Fibroblast of lung (primary cell): Measurements from ENCODE around the gene CTDNEP1. TPM values are rescaled to one million over a fixed set of nuclear protein-coding genes. Genes with fewer than 3 reads are reported as not detected.
A peak's percentile ranks its signal among the peaks of the same experiment; 100 is the strongest.

Source experiments
- DNase-seq, 2 donors: peaks; one replicate each; pipeline versions ENCODE4 v3.0.0 to v3.0.0-alpha.2; 2010; ENCODE audit warnings: low read depth in 2 of 2
- H2AFZ ChIP-seq: 2 replicates; pipeline ENCODE4 v1.5.1; 2012; ENCODE audit warnings: low read length, control low read depth, inconsistent platforms
- H3K27ac ChIP-seq: 2 replicates; pipeline ENCODE4 v1.5.1; 2011; ENCODE audit warnings: low read length, control low read depth; ENCODE audit not compliant: insufficient read depth
- H3K27me3 ChIP-seq: 2 replicates; pipeline ENCODE4 v1.5.1; 2011; ENCODE audit warnings: mild to moderate bottlenecking, low read length; ENCODE audit not compliant: control insufficient read depth, insufficient read depth
- H3K36me3 ChIP-seq: 2 replicates; pipeline ENCODE4 v1.5.1; 2011; ENCODE audit warnings: low read length; ENCODE audit not compliant: control insufficient read depth, insufficient read depth
- H3K4me1 ChIP-seq: 2 replicates; pipeline ENCODE4 v1.5.1; 2011; ENCODE audit warnings: low read length; ENCODE audit not compliant: control insufficient read depth, insufficient read depth; ENCODE audit errors: extremely low read depth
- H3K4me2 ChIP-seq: 2 replicates; pipeline ENCODE4 v1.5.1; 2011; ENCODE audit warnings: low read length, control low read depth; ENCODE audit not compliant: insufficient read depth; ENCODE audit errors: extremely low read depth
- H3K4me3 ChIP-seq, 4 experiments: fragments of 200-600 bp in 1 of 4; sonication (generic) in 1 of 4; replicated peaks in 1 of 4; 2 replicates each; pipeline ENCODE4 v1.5.1; 2011 to 2016; ENCODE audit warnings: low read length in 4 of 4, low read depth in 3 of 4, mild to moderate bottlenecking in 3 of 4, control low read depth in 2 of 4, inconsistent platforms in 1 of 4, mixed read lengths in 1 of 4; ENCODE audit not compliant: insufficient read depth in 1 of 4; ENCODE audit errors: control extremely low read depth in 1 of 4
- H3K79me2 ChIP-seq: 2 replicates; pipeline ENCODE4 v1.5.1; 2012; ENCODE audit warnings: mild to moderate bottlenecking, low read length, inconsistent platforms; ENCODE audit not compliant: control insufficient read depth, insufficient read depth
- H3K9ac ChIP-seq: 2 replicates; pipeline ENCODE4 v1.5.1; 2011; ENCODE audit warnings: mild to moderate bottlenecking, low read length, control low read depth; ENCODE audit not compliant: insufficient read depth
- H3K9me3 ChIP-seq: 2 replicates; pipeline ENCODE4 v1.5.1; 2012; ENCODE audit warnings: low read depth, low read length; ENCODE audit not compliant: control insufficient read depth, insufficient read depth
- H4K20me1 ChIP-seq: 2 replicates; pipeline ENCODE4 v1.5.1; 2011; ENCODE audit warnings: low read length; ENCODE audit not compliant: control insufficient read depth, insufficient read depth; ENCODE audit errors: extremely low read depth
- EZH2 ChIP-seq: IDR thresholded peaks from 2 replicates; pipeline ENCODE4 v1.5.1; 2012; ENCODE audit warnings: low read length, control low read depth, mild to moderate bottlenecking; ENCODE audit errors: missing control alignments
- polyA minus RNA-seq: library from RNA; depleted of rRNA, polyadenylated mRNA; stranded (reverse); fragments of >200 nt; gene quantifications from 2 replicates; pipeline ENCODE4 v1.2.3, GENCODE V29; 2011; ENCODE audit warnings: low replicate concordance
- polyA plus RNA-seq, 2 donors: library from polyadenylated mRNA; depleted of rRNA in 1 of 2; stranded (reverse) in 1 of 2; unstranded in 1 of 2; fragments of >200 nt; gene quantifications; 2 replicates each; pipeline ENCODE4 v1.2.1, GENCODE V29; 2011 to 2012; ENCODE audit warnings: missing spikeins in 1 of 2
- total RNA-seq: library from RNA; depleted of rRNA; stranded (reverse); fragments of >200 nt; gene quantifications from 2 replicates; pipeline ENCODE4 v1.2.1, GENCODE V29; 2014
- TF ChIP-seq, protein P1 (sequence below), 2 donors: IDR thresholded peaks in 1 of 2; conservative IDR thresholded peaks in 1 of 2; 1 replicate in 1 of 2; 2 replicates in 1 of 2; pipeline ENCODE4 v1.5.1; 2011 to 2012; ENCODE audit warnings: low read length in 2 of 2, control low read depth in 1 of 2, inconsistent platforms in 1 of 2, low read depth in 1 of 2, mild to moderate bottlenecking in 1 of 2

The CTDNEP1 gene
- total RNA-seq (23.1 and 40.5 TPM in 2 replicates), polyA plus RNA-seq (134 and 149 TPM in 2 replicates), polyA minus RNA-seq (381 and 419 TPM in 2 replicates)
- polyA plus RNA-seq (2012) = 148 and 173 TPM in 2 replicates

GRCh38 chr17:7251661-7252175 lies at the start of gene CTDNEP1:
CTDNEP1 (minus strand) TSS chr17:7251734; CDS start chr17:7251296, 438 bp downstream.
- Histone ChIP-seq H3K4me3 (peak within 1 kb of the TSS; percentile 72 to 96 (median 90)), H3K4me1 (peaks cover 7% of the 10 kb centered on the region), H3K79me2 (peaks cover 56% of the 10 kb centered on the region), H3K36me3 (peaks cover 4% of the 10 kb centered on the region), H4K20me1 (no peaks in the 10 kb centered on the region), H2AFZ (peak within 1 kb of the TSS; percentile 82), H3K9ac (peak within 1 kb of the TSS; percentile 96), H3K27me3 (no peaks in the 10 kb centered on the region), H3K4me2 (peak within 1 kb of the TSS; percentile 90), H3K9me3 (no peaks in the 10 kb centered on the region), H3K27ac (peak within 1 kb of the TSS; percentile 99)
- DNase-seq = peak; percentile 99 to 100
- TF ChIP-seq, protein P1, sequence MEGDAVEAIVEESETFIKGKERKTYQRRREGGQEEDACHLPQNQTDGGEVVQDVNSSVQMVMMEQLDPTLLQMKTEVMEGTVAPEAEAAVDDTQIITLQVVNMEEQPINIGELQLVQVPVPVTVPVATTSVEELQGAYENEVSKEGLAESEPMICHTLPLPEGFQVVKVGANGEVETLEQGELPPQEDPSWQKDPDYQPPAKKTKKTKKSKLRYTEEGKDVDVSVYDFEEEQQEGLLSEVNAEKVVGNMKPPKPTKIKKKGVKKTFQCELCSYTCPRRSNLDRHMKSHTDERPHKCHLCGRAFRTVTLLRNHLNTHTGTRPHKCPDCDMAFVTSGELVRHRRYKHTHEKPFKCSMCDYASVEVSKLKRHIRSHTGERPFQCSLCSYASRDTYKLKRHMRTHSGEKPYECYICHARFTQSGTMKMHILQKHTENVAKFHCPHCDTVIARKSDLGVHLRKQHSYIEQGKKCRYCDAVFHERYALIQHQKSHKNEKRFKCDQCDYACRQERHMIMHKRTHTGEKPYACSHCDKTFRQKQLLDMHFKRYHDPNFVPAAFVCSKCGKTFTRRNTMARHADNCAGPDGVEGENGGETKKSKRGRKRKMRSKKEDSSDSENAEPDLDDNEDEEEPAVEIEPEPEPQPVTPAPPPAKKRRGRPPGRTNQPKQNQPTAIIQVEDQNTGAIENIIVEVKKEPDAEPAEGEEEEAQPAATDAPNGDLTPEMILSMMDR (conservative IDR thresholded peaks at IDR 0.05 in 1 of 2, IDR thresholded peaks at IDR 0.05 in 1 of 2; ENCODE audit: low read depth in 1 of 2, low read length in 2 of 2) = no peak
- no peak for TF ChIP-seq EZH2

DNA sequence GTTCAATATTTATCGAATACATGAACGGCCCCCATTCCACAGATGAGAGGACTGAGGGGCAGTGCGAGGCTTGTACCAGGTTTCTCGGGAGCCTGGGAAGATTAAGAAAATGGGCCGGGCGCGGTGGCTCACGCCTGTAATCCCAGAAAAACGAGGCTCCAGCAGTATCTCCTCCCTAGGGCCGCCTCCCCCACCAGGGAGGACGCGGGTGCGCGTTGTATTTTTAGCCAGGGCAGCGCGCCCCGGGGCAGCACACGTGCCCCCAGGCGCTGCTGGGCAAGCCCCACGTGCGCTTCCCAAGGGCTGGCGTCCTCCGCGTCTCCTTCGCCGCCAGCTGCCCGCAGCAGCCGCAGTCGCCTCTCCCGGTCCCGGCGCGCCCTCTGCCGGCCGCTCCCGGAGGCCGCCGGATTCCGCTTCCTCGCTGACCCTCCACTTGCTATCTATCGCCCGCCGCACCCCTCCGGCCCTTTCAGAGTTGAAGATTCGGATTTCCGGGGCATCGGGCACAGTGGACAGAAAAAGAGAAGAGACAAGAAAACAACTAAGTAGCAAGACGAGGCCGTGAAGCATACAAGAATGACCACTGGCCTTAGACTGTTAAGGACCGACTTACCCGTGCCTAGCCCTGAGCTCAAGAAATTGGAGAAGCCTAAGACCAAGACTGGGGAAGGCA lies 44.8 kb upstream of the CTDNEP1 start:
- no peak for TF ChIP-seq EZH2
- TF ChIP-seq, protein P1 (conservative IDR thresholded peaks at IDR 0.05 in 1 of 2, IDR thresholded peaks at IDR 0.05 in 1 of 2; ENCODE audit: low read depth in 1 of 2, low read length in 2 of 2) = peak; percentile 61 to 84
- no peaks in the 10 kb centered on the region for H3K9me3 ChIP-seq
- H3K4me3 ChIP-seq = peak overlapping the region in 1 of 4 experiments; percentile 33
- H3K4me2 ChIP-seq = peak overlapping the region; percentile 70
- no peaks in the 10 kb centered on the region for H4K20me1 ChIP-seq
- H3K36me3 ChIP-seq = no peaks in the 10 kb centered on the region
- H3K79me2 ChIP-seq = no peaks in the 10 kb centered on the region
- H3K27me3 ChIP-seq = peaks cover 28% of the 10 kb centered on the region
- peak; percentile 67 to 76 for DNase-seq
- H3K27ac ChIP-seq = no peak overlapping the region
- H2AFZ ChIP-seq = peak overlapping the region; percentile 65
- no peaks in the 10 kb centered on the region for H3K4me1 ChIP-seq
- peak overlapping the region; percentile 7 for H3K9ac ChIP-seq

GRCh38 chr17:7295230-7296180 lies 44.0 kb upstream of the CTDNEP1 start:
- TF ChIP-seq EZH2 = no peak
- TF ChIP-seq, protein P1 (conservative IDR thresholded peaks at IDR 0.05 in 1 of 2, IDR thresholded peaks at IDR 0.05 in 1 of 2; ENCODE audit: low read depth in 1 of 2, low read length in 2 of 2) = no peak
- no peaks in the 10 kb centered on the region for H3K9me3 ChIP-seq
- H3K9ac ChIP-seq = no peak overlapping the region
- H4K20me1 ChIP-seq = no peaks in the 10 kb centered on the region
- H3K4me1 ChIP-seq = no peaks in the 10 kb centered on the region
- DNase-seq = no peak
- no peak overlapping the region for H3K27ac ChIP-seq
- peak overlapping the region; percentile 70 for H3K4me2 ChIP-seq
- peaks cover 33% of the 10 kb centered on the region for H3K27me3 ChIP-seq
- no peaks in the 10 kb centered on the region for H3K79me2 ChIP-seq
- H2AFZ ChIP-seq = no peak overlapping the region
- peak overlapping the region in 1 of 4 experiments; percentile 33 for H3K4me3 ChIP-seq
- no peaks in the 10 kb centered on the region for H3K36me3 ChIP-seq
